Activated CD8-positive, alpha-beta memory T cell treated with anti-CD3 and anti-CD28 coated beads, Interleukin-2, amount 10 ng/mL, durations not matched to agents 7 days and 5 days (primary cell): ENCODE measurements around the gene SLC15A5. TPM values are rescaled to one million over a fixed set of nuclear protein-coding genes. Genes with fewer than 3 reads are reported as not detected.

ENCODE experiments used
- ATAC-seq: fragments of 150-1000 bp; cut with Tn5 transposase; one replicate; pipeline ENCODE4 v1.10.0; 2021; ENCODE audit warnings: moderate library complexity
- CTCF ChIA-PET: fragments of 350-600 bp; sonication (Branson Sonifier 250); formaldehyde crosslinking; loops from one replicate; lab custom pipeline; 2021; ENCODE audit warnings: antibody characterized with exemption; lab: Charles Lee
- DNase-seq: peaks from one replicate; pipeline ENCODE4 v3.0.0-alpha.2; 2020
- H3K27ac Mint-ChIP-seq: one replicate; pipeline ENCODE4 v1.8.0; 2021; ENCODE audit warnings: mild to moderate bottlenecking, mixed read lengths
- H3K27me3 Mint-ChIP-seq: one replicate; pipeline ENCODE4 v1.8.0; 2021; ENCODE audit warnings: mixed read lengths
- H3K36me3 Mint-ChIP-seq: one replicate; pipeline ENCODE4 v1.8.0; 2021; ENCODE audit warnings: mild to moderate bottlenecking, mixed read lengths
- H3K4me1 Mint-ChIP-seq: one replicate; pipeline ENCODE4 v1.8.0; 2021; ENCODE audit warnings: mixed read lengths
- H3K4me3 Mint-ChIP-seq: one replicate; pipeline ENCODE4 v1.8.0; 2021; ENCODE audit warnings: mild to moderate bottlenecking, moderate library complexity, mixed read lengths
- H3K9me3 Mint-ChIP-seq: one replicate; pipeline ENCODE4 v1.8.0; 2022; ENCODE audit warnings: low read depth, mixed read lengths
- total RNA-seq, 2 experiments: library from RNA; stranded (reverse); gene quantifications; one replicate each; pipeline ENCODE4 v1.2.3, GENCODE V29; 2021

SLC15A5 gene
- total RNA-seq, 2 experiments from 2014 or later, result not detected

DNA sequence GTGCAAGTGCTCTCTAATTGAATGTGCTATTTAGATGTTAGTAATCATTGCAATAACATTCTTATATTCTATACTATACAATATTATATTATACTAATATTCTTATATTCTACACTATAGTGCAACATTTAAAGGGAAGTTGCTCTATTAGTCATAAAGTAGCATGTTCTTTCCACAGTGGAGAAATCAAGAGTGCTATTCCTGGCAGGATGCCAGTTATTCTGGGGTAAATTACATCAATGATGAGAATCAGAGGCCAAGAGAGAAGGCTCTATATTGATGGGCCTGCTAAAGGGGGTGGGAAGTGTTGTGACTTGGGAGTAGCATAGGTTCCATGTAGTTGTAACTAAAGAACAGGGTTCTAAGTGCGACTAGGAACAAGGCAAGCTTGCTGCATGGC is 121.5 kb downstream of the SLC15A5 start:
- DNase-seq (no peak), ATAC-seq (no peak)
- H3K36me3 Mint-ChIP-seq, result no peaks in the 10 kb centered on the region
- H3K27ac Mint-ChIP-seq, result no peak overlapping the region
- no peak overlapping the region for H3K4me3 Mint-ChIP-seq
- no peaks in the 10 kb centered on the region for H3K27me3 Mint-ChIP-seq
- no peaks in the 10 kb centered on the region for H3K4me1 Mint-ChIP-seq
- CTCF ChIA-PET, result no interaction called here
- H3K9me3 Mint-ChIP-seq, result no peaks in the 10 kb centered on the region

GRCh38 chr12:16154990-16155389 is 122.5 kb downstream of the SLC15A5 start:
- Mint-ChIP-seq H3K9me3 (no peaks in the 10 kb centered on the region), H3K27me3 (no peaks in the 10 kb centered on the region), H3K4me1 (no peaks in the 10 kb centered on the region), H3K36me3 (no peaks in the 10 kb centered on the region), H3K27ac (no peak overlapping the region), H3K4me3 (no peak overlapping the region)
- CTCF ChIA-PET, result no interaction called here
- DNase-seq (no peak), ATAC-seq (no peak)

DNA sequence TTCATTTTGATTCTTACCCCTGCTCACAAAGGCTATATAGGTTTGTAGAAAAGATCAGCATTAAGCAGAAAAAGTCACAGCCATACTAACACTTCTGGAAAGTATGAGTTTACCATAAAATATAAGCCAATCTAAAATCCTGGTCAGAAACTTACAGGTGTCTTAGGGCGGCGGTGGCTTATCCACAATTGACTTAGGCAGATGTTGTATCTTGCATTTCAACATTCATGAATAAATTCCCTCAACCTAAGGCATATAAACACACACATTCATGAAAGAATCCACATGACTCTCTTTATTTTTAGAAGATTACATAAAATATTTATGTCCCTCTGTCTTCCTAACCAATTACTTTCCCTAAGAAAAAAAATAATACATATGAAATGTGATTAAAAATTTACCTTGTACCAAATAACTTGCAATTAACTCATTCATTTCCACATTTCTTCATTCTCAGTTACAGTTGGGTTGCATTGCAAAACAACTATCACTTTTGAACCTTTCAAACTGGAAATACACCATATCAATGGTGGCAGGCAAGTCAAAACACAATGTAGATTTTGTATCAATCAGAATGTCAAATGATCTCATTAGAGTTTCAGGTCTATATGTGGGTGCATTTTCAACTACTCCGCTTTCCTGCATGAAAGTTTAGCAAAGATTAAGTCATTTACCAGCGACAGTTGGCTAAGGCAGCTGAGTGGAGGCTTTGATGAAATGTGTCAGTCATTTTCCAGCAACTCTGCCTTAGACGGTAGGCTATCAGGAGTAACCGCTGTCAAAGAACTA is 124.4 kb downstream of the SLC15A5 start:
- Mint-ChIP-seq H3K27ac (no peak overlapping the region), H3K27me3 (no peaks in the 10 kb centered on the region), H3K4me1 (no peaks in the 10 kb centered on the region), H3K36me3 (no peaks in the 10 kb centered on the region), H3K9me3 (no peaks in the 10 kb centered on the region), H3K4me3 (no peak overlapping the region)
- no peak for ATAC-seq
- DNase-seq, result no peak
- CTCF ChIA-PET, result no interaction called here

GRCh38 chr12:16150276-16150675 is 127.2 kb downstream of the SLC15A5 start:
- no peak overlapping the region for H3K4me3 Mint-ChIP-seq
- no peaks in the 10 kb centered on the region for H3K4me1 Mint-ChIP-seq
- H3K27me3 Mint-ChIP-seq, result no peaks in the 10 kb centered on the region
- CTCF ChIA-PET, result no interaction called here
- no peaks in the 10 kb centered on the region for H3K9me3 Mint-ChIP-seq
- H3K27ac Mint-ChIP-seq, result no peak overlapping the region
- DNase-seq (no peak), ATAC-seq (no peak)
- no peaks in the 10 kb centered on the region for H3K36me3 Mint-ChIP-seq

DNA sequence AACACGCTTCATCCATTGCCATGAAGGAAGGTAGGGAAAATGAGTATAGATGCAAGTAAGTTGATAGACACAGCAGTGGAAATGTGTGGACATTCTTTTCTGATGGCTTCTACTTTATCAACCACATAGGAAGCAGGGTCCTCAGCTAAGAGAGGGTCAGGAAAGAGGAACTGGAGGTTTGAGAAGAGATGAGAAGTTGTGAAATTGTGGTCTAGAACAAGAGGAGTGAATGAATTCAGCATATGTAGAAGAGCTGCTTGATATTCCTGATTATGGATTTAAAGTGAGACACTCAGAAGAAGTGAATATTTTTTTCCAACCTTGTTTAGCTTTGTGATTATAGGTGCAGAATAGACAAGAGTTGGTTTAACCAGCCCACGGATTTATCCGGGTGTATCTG is 128.5 kb downstream of the SLC15A5 start:
- Mint-ChIP-seq H3K27me3 (no peaks in the 10 kb centered on the region), H3K4me3 (no peak overlapping the region), H3K9me3 (no peaks in the 10 kb centered on the region), H3K36me3 (no peaks in the 10 kb centered on the region), H3K27ac (no peak overlapping the region), H3K4me1 (no peaks in the 10 kb centered on the region)
- CTCF ChIA-PET, result no interaction called here
- no peak for ATAC-seq
- no peak for DNase-seq

Other genes with a start within 250 kb of the SLC15A5 start
- gene MGST1, start 70.0 kb upstream of the SLC15A5 start, total RNA-seq, result not detected